LNCaP clone FGC (cell line): ENCODE measurements around the gene PCAT7.

Source experiments
- DNase-seq: peaks from one replicate; pipeline ENCODE4 v3.0.0-alpha.2; 2011; ENCODE audit warnings: low read depth
- H3K4me3 ChIP-seq: 2 replicates; pipeline ENCODE4 v1.5.1; 2011; ENCODE audit warnings: mild to moderate bottlenecking, low read depth, low read length, control low read depth
- TF ChIP-seq, protein P1 (sequence below): IDR thresholded peaks from 2 replicates; pipeline ENCODE4 v1.5.1; 2012; ENCODE audit warnings: mild to moderate bottlenecking; ENCODE audit not compliant: control insufficient read depth, insufficient read depth; ENCODE audit errors: extremely low read depth

The PCAT7 gene

DNA sequence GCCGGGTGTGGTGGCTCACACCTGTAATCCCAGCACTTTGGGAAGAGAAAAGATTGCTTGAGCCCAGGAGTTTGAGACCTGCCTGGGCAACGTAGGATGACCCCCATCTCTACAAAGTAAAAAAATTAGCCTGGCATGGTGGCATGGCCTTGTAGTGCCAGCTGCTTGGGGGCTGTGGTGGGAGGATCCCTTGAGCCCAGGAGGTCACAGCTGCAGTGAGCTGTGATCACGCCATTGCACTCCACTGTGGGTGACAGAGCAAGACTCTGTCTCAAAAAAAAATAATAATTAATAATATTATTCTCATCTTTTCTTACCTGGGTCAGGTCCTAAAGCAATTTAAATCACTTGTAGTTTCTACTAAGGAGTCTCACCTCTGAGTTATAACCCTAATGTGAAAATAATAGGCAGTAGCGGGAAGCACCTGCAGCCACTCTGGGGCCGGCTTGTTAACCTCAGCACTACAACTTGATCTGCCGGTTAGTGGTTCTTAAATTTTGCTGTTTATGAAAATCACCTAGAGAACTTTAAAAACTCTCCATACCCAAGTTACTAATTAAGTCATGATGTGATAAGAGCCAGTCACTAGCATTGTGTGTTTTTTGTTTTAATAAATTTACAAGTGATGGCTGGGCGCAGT, 29.4 kb upstream of the PCAT7 start:
- H3K4me3 ChIP-seq = no peak overlapping the region
- TF ChIP-seq, protein P1, sequence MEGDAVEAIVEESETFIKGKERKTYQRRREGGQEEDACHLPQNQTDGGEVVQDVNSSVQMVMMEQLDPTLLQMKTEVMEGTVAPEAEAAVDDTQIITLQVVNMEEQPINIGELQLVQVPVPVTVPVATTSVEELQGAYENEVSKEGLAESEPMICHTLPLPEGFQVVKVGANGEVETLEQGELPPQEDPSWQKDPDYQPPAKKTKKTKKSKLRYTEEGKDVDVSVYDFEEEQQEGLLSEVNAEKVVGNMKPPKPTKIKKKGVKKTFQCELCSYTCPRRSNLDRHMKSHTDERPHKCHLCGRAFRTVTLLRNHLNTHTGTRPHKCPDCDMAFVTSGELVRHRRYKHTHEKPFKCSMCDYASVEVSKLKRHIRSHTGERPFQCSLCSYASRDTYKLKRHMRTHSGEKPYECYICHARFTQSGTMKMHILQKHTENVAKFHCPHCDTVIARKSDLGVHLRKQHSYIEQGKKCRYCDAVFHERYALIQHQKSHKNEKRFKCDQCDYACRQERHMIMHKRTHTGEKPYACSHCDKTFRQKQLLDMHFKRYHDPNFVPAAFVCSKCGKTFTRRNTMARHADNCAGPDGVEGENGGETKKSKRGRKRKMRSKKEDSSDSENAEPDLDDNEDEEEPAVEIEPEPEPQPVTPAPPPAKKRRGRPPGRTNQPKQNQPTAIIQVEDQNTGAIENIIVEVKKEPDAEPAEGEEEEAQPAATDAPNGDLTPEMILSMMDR = no peak
- DNase-seq = no peak

DNA sequence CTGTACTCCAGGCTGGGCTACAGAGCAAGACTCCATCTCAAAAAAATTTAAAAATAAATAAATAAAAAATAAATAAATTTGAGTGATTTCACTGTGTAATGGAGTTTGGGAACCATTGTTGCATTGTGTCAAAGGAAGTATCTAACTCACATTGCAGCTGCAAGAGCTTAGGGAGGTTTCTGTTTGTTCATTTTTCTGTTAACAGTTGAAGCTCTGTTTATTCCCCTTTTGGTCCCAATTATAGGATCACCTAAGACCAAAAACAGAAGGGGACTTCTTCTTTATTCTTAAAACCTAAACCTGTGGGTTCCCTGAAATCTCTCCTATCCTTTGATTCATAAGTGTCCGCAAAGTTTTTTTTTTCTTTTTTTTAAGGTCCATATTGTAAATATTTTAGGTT, 28.6 kb upstream of the PCAT7 start:
- DNase-seq = no peak
- TF ChIP-seq, protein P1 = no peak
- H3K4me3 ChIP-seq = no peak overlapping the region

DNA sequence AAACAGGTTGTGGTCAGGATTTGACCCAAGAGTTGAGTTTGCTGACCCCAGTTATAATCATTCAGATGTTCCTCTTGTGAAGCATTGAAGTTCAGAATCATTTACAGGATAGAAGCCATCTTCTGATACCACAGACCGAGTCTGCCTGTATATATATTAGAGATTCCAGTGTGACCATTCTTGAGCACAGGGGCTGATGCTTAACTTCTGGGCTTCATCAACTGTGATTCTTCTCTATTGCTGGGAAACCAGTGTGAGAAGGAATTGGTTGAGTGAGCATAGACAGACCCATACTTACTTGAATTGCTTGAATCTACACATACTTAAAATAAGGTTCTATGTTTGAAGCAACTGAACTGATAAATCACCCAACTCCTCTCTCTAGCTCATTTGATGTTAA, 27.9 kb upstream of the PCAT7 start:
- TF ChIP-seq, protein P1 = no peak
- no peak overlapping the region for H3K4me3 ChIP-seq
- no peak for DNase-seq

DNA sequence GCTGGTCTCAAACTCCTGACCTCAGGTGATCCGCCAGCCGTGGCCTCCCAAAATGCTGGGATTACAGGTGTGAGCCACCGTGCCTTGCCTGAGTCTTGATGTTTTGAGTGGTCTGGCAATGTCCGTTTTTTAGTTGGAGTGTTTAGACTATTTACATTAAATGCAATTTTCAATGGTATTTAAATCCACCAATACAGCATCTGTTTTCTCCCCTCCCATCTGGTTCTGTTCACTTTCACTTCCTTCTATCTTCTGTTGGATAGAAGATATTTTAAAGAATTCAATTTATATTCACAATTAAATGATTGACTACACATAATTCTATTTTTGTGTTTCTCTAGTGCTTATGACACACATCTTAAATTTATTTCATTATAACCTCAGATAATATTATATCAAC, 26.0 kb upstream of the PCAT7 start:
- H3K4me3 ChIP-seq = no peak overlapping the region
- TF ChIP-seq, protein P1 = no peak
- DNase-seq = no peak

DNA sequence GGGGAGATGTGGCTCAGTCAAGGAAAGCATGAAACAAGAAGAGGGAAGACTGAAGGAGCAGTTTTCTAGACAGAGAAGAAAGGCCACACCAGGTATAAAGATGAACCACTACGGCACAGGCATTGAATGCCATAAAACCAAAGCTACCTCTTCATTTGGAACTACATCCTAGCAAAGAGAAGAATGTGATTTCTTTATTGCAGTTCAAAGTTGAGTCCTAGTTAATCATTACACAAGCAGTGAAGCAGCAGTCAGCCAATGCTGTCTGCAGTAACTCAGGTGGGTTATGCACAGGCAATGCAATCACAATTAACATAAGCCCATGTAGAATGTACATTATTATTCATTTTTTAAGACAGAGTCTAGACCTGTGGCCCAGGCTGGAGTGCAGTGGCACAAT, 21.7 kb upstream of the PCAT7 start:
- DNase-seq = no peak
- TF ChIP-seq, protein P1 = no peak
- H3K4me3 ChIP-seq = no peak overlapping the region

DNA sequence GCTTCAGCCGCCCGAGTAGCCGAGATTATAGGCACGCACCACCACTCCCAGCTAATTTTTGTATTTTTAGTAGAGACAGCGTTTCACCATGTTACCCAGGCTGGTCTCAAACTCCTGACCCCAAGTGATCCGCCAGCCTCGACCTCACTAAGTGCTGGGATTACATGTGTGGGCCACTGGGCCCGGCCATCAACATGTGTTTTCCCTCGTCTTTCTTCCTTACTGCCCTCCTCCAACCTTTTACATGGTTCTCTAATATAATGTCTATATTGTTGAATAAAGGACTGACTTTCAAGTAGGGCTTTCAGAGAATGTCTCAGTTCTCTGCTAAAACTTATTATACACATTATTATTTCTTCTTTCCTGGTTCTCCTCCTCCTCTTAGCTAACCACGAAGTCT, 21.3 kb upstream of the PCAT7 start:
- no peak overlapping the region for H3K4me3 ChIP-seq
- TF ChIP-seq, protein P1 = no peak
- no peak for DNase-seq

DNA sequence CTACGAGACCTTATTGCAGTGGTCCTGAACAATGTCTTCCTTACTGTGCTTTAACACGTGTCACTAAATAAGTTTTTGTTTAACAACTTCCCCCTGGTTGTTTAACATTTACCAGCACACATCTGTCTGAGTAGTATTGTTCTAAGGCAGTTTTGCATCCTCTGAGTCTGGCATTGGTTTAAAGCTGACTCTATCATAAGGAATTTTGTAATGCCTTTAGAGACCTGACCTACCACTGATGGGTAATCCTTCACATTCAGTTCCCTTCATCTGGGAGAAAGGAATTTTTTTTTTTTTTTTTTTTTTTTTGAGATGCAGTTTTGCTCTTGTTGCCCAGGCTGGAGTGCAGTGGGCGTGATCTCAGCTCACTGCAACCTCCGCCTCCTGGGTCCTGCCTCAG, 20.0 kb upstream of the PCAT7 start:
- TF ChIP-seq, protein P1 = no peak
- H3K4me3 ChIP-seq = no peak overlapping the region
- DNase-seq = no peak
